Activated T-helper 2 cell treated with anti-CD3 and anti-CD28 coated beads, Interferon-gamma antibody, Interleukin-2, Interleukin-4, amounts not matched to agents 10 μg/mL and 5 μg/mL and 100 μg/mL, durations not matched to agents 14 hours and 24 hours and 36 hours (primary cell): Measurements from ENCODE around the gene OPCML. TPM values are rescaled to one million over a fixed set of nuclear protein-coding genes. Genes with fewer than 3 reads are reported as not detected.

Experiments used
- DNase-seq: peaks from one replicate; pipeline ENCODE4 v3.0.0; 2021; ENCODE audit warnings: low spot score
- H3K27ac Mint-ChIP-seq: one replicate; pipeline ENCODE4 v1.8.0; 2021; ENCODE audit warnings: mixed read lengths
- H3K27me3 Mint-ChIP-seq: one replicate; pipeline ENCODE4 v1.8.0; 2021; ENCODE audit warnings: low read depth, mixed read lengths
- H3K36me3 Mint-ChIP-seq: one replicate; pipeline ENCODE4 v1.8.0; 2021; ENCODE audit warnings: low read depth, mixed read lengths
- H3K4me1 Mint-ChIP-seq: one replicate; pipeline ENCODE4 v1.8.0; 2021; ENCODE audit warnings: low read depth, mixed read lengths
- H3K4me3 Mint-ChIP-seq: one replicate; pipeline ENCODE4 v1.8.0; 2021; ENCODE audit warnings: low read depth, mild to moderate bottlenecking, moderate library complexity, mixed read lengths
- H3K9me3 Mint-ChIP-seq: one replicate; pipeline ENCODE4 v1.8.0; 2021; ENCODE audit warnings: mixed read lengths
- intact Hi-C: fragments of 100-400 bp; cut with micrococcal nuclease; formaldehyde crosslinking; loops from one replicate; pipeline ENCODE4 v1.15.1; 2023
- total RNA-seq: library from RNA; stranded (reverse); gene quantifications from 2 replicates; pipeline ENCODE4 v1.2.3, GENCODE V29; 2022

Gene OPCML
- total RNA-seq, 1 donor from 2014 or later: not detected

GRCh38 chr11:132540581-132540980, 991.7 kb downstream of the OPCML start:
- Mint-ChIP-seq H3K27me3 (no peaks in the 10 kb centered on the region), H3K4me1 (no peaks in the 10 kb centered on the region), H3K4me3 (no peak overlapping the region), H3K9me3 (no peaks in the 10 kb centered on the region), H3K27ac (no peak overlapping the region), H3K36me3 (no peaks in the 10 kb centered on the region)
- intact Hi-C loops: no loop called here
- no peak for DNase-seq

- intact Hi-C loops: no loop called here
- Mint-ChIP-seq H3K9me3 (no peaks in the 10 kb centered on the region), H3K27me3 (no peaks in the 10 kb centered on the region), H3K27ac (no peak overlapping the region), H3K4me3 (no peak overlapping the region), H3K36me3 (no peaks in the 10 kb centered on the region), H3K4me1 (no peaks in the 10 kb centered on the region)
- DNase-seq: no peak
Measured at GRCh38 chr11:132539590-132540368, 992.5 kb downstream of the OPCML start.

GRCh38 chr11:132538642-132539041, 993.7 kb downstream of the OPCML start:
- Mint-ChIP-seq H3K4me1 (no peaks in the 10 kb centered on the region), H3K36me3 (no peaks in the 10 kb centered on the region)
- DNase-seq: no peak

GRCh38 chr11:132535830-132536229, 996.5 kb downstream of the OPCML start:
- no peaks in the 10 kb centered on the region for H3K4me1 Mint-ChIP-seq
- intact Hi-C loops: no loop called here
- no peak overlapping the region for H3K27ac Mint-ChIP-seq
- no peaks in the 10 kb centered on the region for H3K27me3 Mint-ChIP-seq
- H3K36me3 Mint-ChIP-seq: no peaks in the 10 kb centered on the region
- no peaks in the 10 kb centered on the region for H3K9me3 Mint-ChIP-seq
- no peak overlapping the region for H3K4me3 Mint-ChIP-seq
- DNase-seq: no peak

More at GRCh38 chr11:132538642-132539041, 993.7 kb downstream of the OPCML start:
- Mint-ChIP-seq H3K4me3 (no peak overlapping the region), H3K9me3 (no peaks in the 10 kb centered on the region), H3K27me3 (no peaks in the 10 kb centered on the region), H3K27ac (no peak overlapping the region)
- intact Hi-C loops: no loop called here

- no peaks in the 10 kb centered on the region for H3K27me3 Mint-ChIP-seq
- no peak overlapping the region for H3K27ac Mint-ChIP-seq
- H3K36me3 Mint-ChIP-seq: no peaks in the 10 kb centered on the region
- no peak overlapping the region for H3K4me3 Mint-ChIP-seq
- no peak for DNase-seq
- intact Hi-C loops: no loop called here
- no peaks in the 10 kb centered on the region for H3K9me3 Mint-ChIP-seq
- H3K4me1 Mint-ChIP-seq: no peaks in the 10 kb centered on the region
Measured at GRCh38 chr11:132531921-132532320, 1000.4 kb downstream of the OPCML start.

- Mint-ChIP-seq H3K27ac (no peak overlapping the region), H3K4me1 (no peaks in the 10 kb centered on the region)
- intact Hi-C loops: no loop called here
Measured at GRCh38 chr11:132528181-132528580, 1004.1 kb downstream of the OPCML start.

GRCh38 chr11:132523929-132524328, 1008.4 kb downstream of the OPCML start:
- Mint-ChIP-seq H3K9me3 (peaks cover 9% of the 10 kb centered on the region), H3K27me3 (no peaks in the 10 kb centered on the region), H3K4me1 (no peaks in the 10 kb centered on the region), H3K36me3 (no peaks in the 10 kb centered on the region), H3K4me3 (no peak overlapping the region), H3K27ac (no peak overlapping the region)
- intact Hi-C loops: no loop called here
- no peak for DNase-seq

More at GRCh38 chr11:132528181-132528580, 1004.1 kb downstream of the OPCML start:
- no peak for DNase-seq
- Mint-ChIP-seq H3K27me3 (no peaks in the 10 kb centered on the region), H3K4me3 (no peak overlapping the region), H3K9me3 (no peaks in the 10 kb centered on the region), H3K36me3 (no peaks in the 10 kb centered on the region)

GRCh38 chr11:132520199-132520598, 1012.1 kb downstream of the OPCML start:
- Mint-ChIP-seq H3K36me3 (no peaks in the 10 kb centered on the region), H3K4me3 (no peak overlapping the region), H3K4me1 (no peaks in the 10 kb centered on the region), H3K27ac (no peak overlapping the region), H3K27me3 (no peaks in the 10 kb centered on the region), H3K9me3 (peaks cover 13% of the 10 kb centered on the region)
- no peak for DNase-seq
- intact Hi-C loops: no loop called here

GRCh38 chr11:132519241-132519815, 1013.0 kb downstream of the OPCML start:
- intact Hi-C loops: no loop called here
- no peak for DNase-seq
- no peaks in the 10 kb centered on the region for H3K27me3 Mint-ChIP-seq
- H3K4me3 Mint-ChIP-seq: no peak overlapping the region
- H3K9me3 Mint-ChIP-seq: peaks cover 18% of the 10 kb centered on the region
- no peaks in the 10 kb centered on the region for H3K36me3 Mint-ChIP-seq
- no peaks in the 10 kb centered on the region for H3K4me1 Mint-ChIP-seq
- H3K27ac Mint-ChIP-seq: no peak overlapping the region

- Mint-ChIP-seq H3K4me3 (no peak overlapping the region), H3K27ac (no peak overlapping the region), H3K36me3 (no peaks in the 10 kb centered on the region), H3K4me1 (no peaks in the 10 kb centered on the region), H3K27me3 (no peaks in the 10 kb centered on the region), H3K9me3 (peaks cover 16% of the 10 kb centered on the region)
- intact Hi-C loops: no loop called here
- no peak for DNase-seq
Measured at GRCh38 chr11:132504501-132505041, 1027.7 kb downstream of the OPCML start.

- intact Hi-C loops: no loop called here
- no peaks in the 10 kb centered on the region for H3K27me3 Mint-ChIP-seq
- H3K4me3 Mint-ChIP-seq: no peak overlapping the region
- H3K27ac Mint-ChIP-seq: no peak overlapping the region
- no peak for DNase-seq
- H3K4me1 Mint-ChIP-seq: no peaks in the 10 kb centered on the region
- H3K9me3 Mint-ChIP-seq: peaks cover 24% of the 10 kb centered on the region
- no peaks in the 10 kb centered on the region for H3K36me3 Mint-ChIP-seq
Measured at GRCh38 chr11:132501356-132501755, 1030.9 kb downstream of the OPCML start.

GRCh38 chr11:132499661-132500060, 1032.6 kb downstream of the OPCML start:
- H3K4me3 Mint-ChIP-seq: no peak overlapping the region
- no peak overlapping the region for H3K27ac Mint-ChIP-seq
- no peaks in the 10 kb centered on the region for H3K27me3 Mint-ChIP-seq
- peaks cover 29% of the 10 kb centered on the region for H3K9me3 Mint-ChIP-seq
- H3K4me1 Mint-ChIP-seq: no peaks in the 10 kb centered on the region
- intact Hi-C loops: no loop called here
- DNase-seq: no peak
- H3K36me3 Mint-ChIP-seq: no peaks in the 10 kb centered on the region

GRCh38 chr11:132496341-132496740, 1036.0 kb downstream of the OPCML start:
- no peaks in the 10 kb centered on the region for H3K27me3 Mint-ChIP-seq
- DNase-seq: no peak
- no peak overlapping the region for H3K4me3 Mint-ChIP-seq
- H3K9me3 Mint-ChIP-seq: peaks cover 34% of the 10 kb centered on the region
- no peaks in the 10 kb centered on the region for H3K36me3 Mint-ChIP-seq
- H3K27ac Mint-ChIP-seq: no peak overlapping the region
- intact Hi-C loops: no loop called here
- H3K4me1 Mint-ChIP-seq: no peaks in the 10 kb centered on the region
